ENCODE data around the gene BCLAF1. TPM values are rescaled to one million over a fixed set of nuclear protein-coding genes. Genes with fewer than 3 reads are reported as not detected.

Gene BCLAF1, protein sequence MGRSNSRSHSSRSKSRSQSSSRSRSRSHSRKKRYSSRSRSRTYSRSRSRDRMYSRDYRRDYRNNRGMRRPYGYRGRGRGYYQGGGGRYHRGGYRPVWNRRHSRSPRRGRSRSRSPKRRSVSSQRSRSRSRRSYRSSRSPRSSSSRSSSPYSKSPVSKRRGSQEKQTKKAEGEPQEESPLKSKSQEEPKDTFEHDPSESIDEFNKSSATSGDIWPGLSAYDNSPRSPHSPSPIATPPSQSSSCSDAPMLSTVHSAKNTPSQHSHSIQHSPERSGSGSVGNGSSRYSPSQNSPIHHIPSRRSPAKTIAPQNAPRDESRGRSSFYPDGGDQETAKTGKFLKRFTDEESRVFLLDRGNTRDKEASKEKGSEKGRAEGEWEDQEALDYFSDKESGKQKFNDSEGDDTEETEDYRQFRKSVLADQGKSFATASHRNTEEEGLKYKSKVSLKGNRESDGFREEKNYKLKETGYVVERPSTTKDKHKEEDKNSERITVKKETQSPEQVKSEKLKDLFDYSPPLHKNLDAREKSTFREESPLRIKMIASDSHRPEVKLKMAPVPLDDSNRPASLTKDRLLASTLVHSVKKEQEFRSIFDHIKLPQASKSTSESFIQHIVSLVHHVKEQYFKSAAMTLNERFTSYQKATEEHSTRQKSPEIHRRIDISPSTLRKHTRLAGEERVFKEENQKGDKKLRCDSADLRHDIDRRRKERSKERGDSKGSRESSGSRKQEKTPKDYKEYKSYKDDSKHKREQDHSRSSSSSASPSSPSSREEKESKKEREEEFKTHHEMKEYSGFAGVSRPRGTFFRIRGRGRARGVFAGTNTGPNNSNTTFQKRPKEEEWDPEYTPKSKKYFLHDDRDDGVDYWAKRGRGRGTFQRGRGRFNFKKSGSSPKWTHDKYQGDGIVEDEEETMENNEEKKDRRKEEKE
- total RNA-seq (2022; extraction: Qiagen RNA extraction), result 49.9 to 92.4 TPM (median 67.3 TPM) in 5 replicates

DNA sequence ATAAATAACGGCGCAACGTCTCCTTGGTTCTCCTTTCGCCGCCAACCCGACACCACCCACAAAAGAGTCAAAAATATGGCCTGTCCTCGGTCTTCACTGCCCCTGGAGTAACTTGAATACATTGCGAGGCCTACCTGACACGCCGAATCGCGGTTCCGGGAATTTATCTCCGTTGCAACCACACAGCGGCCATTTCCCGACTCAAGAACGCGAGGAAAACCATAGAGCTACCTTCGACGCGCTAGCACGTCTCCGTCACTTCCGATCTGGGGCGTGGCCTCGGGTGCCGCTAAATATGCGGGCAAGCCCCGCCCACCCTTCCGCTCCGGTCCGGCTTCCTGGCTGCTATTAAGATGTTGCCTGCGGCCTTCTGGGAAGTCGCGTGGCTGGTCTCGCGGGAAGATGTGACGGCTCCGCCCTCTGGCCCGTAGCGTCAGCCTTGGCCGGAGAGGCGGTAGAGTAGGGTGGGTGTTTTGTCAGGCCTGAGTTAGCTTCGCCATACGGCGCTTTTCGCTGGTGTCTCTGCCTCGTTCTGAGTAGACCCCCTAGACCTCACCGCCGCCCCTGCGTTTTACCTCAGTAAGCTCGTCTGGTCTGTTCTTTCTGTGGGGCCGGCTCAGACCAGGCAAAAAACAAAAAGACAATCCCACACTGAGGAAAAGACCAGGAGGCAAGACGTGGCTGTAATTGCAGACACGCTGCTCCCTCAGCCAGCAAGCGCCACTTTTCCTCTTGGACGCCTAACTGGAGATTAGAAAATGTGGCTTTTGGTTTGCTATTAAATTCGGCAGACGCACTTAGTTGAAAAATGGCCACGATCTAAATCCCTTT, at the start of gene BCLAF1:
Gene BCLAF1, minus strand, starts transcription at position 268 of the 831 bp plus-strand sequence. CDS start 9,980 bp downstream, outside the sequence.

DNA sequence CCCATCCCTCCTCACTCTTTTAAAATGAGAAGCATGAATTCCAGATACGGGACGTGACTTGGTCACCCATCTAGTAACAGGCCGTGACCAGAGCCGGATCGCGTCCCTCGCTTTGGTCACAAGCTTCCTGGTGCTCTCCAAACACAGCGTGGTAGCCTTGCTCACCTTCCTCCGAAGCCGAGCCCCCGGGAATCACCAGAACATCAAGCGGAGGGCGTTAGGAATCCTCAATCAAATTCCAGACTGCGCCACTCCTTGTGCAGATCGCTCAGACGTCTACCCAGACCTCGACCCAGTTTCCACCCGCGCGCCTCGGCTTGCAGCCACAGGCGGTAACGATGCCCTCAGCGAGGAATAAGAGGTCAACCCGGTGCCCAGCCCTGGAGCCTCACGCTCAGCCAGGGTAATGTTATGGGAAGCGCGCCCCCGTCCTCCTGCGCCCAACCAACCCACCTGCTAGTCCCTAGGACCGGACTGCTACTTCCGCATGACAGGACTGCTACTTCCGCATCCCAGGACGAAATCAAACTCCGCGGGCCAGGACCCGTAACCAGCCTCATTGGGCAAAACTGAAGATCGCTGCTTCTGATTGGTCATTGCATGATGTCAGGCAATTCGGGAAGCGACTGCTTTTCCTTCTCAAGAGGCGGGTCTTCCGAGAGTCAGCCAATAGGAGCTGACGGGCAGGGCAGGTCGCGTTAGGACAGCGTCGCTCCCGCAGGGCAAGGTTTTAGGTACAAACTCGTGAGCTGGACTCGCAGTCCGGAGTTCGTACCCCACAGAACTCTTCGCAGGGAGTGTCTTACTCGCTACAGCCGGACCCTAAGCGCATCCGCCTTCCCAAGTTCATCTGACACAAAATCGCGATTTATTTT, 39.6 kb downstream of the BCLAF1 start, which contains the start of gene MTFR2:
Gene MTFR2, minus strand, starts transcription at position 501 of the 875 bp plus-strand sequence. CDS start 1,212 bp downstream, outside the sequence.

Other genes starting within 250 kb of the BCLAF1 start
- gene MTFR2, start 39.5 kb downstream of the BCLAF1 start, total RNA-seq (2022; extraction: Qiagen RNA extraction), result 11.2 to 13.3 TPM (median 12.2 TPM) in 5 replicates

Measured in A549 treated with CORT108297 at 1 μM for 4 hours (cell line).